Epithelial cell of esophagus (primary cell): ENCODE measurements around the gene LCA5.

Experiments
- DNase-seq: peaks from one replicate; pipeline ENCODE4 v3.0.0; 2010; ENCODE audit warnings: low read depth
- H3K4me3 ChIP-seq: 2 replicates; pipeline ENCODE4 v1.5.1; 2011; ENCODE audit warnings: mild to moderate bottlenecking, low read length, control low read depth
- TF ChIP-seq, protein P1 (sequence below): IDR thresholded peaks from 2 replicates; pipeline ENCODE4 v1.5.1; 2011; ENCODE audit warnings: low read depth, mild to moderate bottlenecking, low read length, control low read depth, inconsistent platforms; ENCODE audit not compliant: insufficient read depth; ENCODE audit errors: missing control alignments

Gene LCA5

DNA sequence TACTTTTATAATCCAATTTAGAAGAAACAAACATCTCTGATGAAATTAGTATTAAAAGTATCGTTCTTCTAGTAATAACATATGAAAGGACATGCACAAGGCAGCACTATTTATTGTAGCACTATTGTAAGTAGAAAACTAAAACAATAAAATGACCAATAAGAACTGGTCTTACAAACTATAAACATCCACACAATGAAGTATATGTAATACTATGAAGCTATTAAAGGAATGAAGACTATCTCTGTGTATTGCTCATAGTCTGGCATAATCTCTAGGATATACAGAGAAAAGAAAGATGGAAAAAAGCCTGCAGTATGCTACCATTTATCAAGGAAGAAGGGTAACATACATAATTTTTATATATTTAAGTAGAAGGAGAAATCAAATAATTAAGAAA, 16.7 kb downstream of the LCA5 start:
- H3K4me3 ChIP-seq = no peak overlapping the region
- TF ChIP-seq, protein P1, sequence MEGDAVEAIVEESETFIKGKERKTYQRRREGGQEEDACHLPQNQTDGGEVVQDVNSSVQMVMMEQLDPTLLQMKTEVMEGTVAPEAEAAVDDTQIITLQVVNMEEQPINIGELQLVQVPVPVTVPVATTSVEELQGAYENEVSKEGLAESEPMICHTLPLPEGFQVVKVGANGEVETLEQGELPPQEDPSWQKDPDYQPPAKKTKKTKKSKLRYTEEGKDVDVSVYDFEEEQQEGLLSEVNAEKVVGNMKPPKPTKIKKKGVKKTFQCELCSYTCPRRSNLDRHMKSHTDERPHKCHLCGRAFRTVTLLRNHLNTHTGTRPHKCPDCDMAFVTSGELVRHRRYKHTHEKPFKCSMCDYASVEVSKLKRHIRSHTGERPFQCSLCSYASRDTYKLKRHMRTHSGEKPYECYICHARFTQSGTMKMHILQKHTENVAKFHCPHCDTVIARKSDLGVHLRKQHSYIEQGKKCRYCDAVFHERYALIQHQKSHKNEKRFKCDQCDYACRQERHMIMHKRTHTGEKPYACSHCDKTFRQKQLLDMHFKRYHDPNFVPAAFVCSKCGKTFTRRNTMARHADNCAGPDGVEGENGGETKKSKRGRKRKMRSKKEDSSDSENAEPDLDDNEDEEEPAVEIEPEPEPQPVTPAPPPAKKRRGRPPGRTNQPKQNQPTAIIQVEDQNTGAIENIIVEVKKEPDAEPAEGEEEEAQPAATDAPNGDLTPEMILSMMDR = no peak
- DNase-seq = no peak

DNA sequence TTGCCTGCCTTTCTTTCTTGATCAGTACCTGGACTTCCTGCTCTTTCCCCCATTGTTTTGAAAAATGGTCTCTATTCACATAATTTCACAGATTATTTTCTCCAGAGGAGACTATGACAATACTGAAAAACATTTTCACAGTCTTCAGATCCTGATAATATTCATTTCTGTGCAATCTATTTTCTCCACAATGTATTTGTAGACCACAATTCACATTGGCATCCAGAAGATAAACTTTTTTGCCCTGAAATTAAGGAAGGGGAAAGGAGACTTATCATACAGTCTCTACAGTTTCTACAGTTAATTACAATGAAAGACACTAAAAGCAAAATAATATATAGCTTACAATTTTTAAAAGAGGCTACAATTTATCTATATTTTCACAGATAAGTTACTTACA, 18.4 kb downstream of the LCA5 start:
- H3K4me3 ChIP-seq = no peak overlapping the region
- TF ChIP-seq, protein P1 = no peak
- no peak for DNase-seq

DNA sequence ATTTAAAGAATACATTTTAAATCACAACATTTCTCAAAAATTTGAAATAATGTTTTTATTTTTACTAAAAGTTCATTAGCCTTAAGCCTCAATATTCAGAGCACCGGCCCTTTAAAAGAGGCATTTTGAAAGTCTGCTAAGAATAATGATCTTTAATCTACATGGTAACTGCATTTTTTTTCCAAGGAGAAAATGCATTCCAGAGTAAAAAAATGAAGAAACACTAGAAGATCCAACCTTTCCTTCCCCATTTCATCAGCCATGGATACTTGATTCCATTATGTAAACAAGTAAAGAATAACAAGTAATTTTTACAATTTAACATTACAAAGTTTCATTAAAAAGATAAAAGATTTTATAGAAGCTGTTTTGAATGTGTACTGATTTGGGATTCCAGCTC, 21.8 kb downstream of the LCA5 start:
- DNase-seq = no peak
- TF ChIP-seq, protein P1 = no peak
- H3K4me3 ChIP-seq = no peak overlapping the region

DNA sequence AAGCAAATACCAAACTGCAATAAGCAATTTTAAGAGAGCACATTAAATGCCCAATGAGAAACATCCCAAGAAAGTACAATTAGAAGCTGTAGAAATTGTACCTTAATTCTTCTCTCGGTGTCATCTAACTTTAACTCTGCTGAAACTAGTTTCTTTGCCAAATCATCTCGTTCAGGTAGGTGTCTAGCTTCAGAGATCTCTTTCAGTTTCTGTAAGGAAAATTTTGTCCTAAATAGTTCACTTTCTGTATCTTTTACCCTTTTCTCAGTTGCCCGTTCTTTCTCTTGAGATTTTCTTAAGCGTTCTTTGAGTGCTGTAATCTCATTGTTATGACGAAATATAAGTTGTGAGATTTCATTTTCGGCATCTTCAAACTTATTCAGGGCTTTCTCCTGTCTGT, 24.1 kb downstream of the LCA5 start:
- no peak for DNase-seq
- TF ChIP-seq, protein P1 = no peak
- H3K4me3 ChIP-seq = no peak overlapping the region

DNA sequence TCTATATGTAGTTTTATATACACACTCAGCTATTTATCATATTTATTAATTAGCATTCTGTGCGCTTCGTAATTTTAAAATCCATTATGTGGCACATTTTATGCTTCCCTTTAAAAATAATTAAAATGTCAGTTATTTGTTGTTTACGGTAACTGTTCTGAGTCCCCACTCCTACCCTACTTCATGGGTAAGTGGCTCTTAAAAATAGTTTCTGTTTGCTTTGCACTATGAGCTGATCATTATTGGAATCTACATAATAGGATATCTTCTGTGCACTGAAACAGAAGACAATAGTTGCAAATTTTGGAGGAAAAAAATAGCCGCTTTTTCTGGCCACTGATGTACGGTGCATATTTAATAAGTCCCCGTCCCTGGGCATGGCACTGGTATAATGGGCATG, 25.2 kb downstream of the LCA5 start:
- H3K4me3 ChIP-seq = no peak overlapping the region
- no peak for DNase-seq
- TF ChIP-seq, protein P1 = no peak

DNA sequence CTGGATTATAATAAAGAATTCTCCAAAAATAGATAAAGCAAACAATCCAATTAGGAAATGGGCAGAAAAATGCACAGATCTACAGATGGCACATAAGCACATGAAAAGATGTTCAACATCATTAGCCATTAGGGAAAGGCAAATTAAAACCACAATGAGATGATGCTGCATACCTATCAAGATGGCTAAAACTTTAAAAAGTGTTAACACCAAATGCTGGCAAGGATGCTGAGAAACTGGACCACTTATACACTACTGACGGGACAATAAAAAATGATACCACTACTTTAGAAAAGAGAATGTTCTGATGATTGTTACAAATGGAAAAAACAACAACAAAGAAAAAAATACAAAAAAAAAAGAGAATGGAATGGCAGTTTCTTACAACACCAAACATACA, 26.5 kb downstream of the LCA5 start:
- no peak for DNase-seq
- H3K4me3 ChIP-seq = no peak overlapping the region
- TF ChIP-seq, protein P1 = no peak

DNA sequence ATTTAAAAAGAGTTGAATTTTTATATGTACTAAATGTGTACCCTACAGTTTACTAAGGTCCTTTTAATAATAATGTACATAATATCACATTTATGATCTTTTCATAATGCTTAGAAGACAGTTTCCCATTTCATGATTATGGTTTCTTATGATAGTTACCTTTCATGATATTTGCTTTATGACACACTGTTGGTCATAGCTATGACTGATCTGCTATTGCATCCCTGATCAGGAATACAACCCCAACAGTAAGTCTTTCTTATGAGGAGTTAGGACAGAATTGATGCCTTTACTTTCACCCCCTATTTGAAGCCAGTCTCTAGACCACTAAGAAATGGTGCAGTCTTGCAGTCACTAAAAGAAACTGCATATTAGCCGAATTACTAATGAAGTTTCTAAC, 31.0 kb downstream of the LCA5 start:
- H3K4me3 ChIP-seq = no peak overlapping the region
- peak; percentile 77 for DNase-seq
- TF ChIP-seq, protein P1 = no peak
